ENCODE measurements around the gene ACADS.

Gene ACADS

GRCh38 chr12:120722784-120723183 is 2.8 kb upstream of the ACADS start:
- Histone ChIP-seq H3K36me3 (ENCODE audit: control insufficient read depth in 1 of 2, insufficient read depth in 2 of 2, low read length in 2 of 2) (peaks cover 28 to 47% of the 10 kb centered on the region in 2 experiments), H3K4ac (ENCODE audit: low read depth, low read length) (no peak overlapping the region), H3K14ac (ENCODE audit: low read length) (no peak overlapping the region), H2BK120ac (ENCODE audit: insufficient read depth, low read length, poor library complexity) (no peak overlapping the region), H3K23ac (ENCODE audit: low read length) (no peak overlapping the region), H4K8ac (ENCODE audit: low read depth, low read length) (no peak overlapping the region), H3K9ac (ENCODE audit: low read length) (no peak overlapping the region), H2BK5ac (ENCODE audit: low read depth, low read length, poor library complexity) (no peak overlapping the region), H3K27ac (ENCODE audit: low read depth, low read length) (no peak overlapping the region), H3K18ac (ENCODE audit: low read length) (no peak overlapping the region), H3K4me3 (ENCODE audit: low read depth, low read length) (no peak overlapping the region), H2AFZ (ENCODE audit: insufficient read depth, low read length, poor library complexity) (no peak overlapping the region), H3K9me3 (ENCODE audit: insufficient read depth, low read depth, low read length) (peaks cover 1% of the 10 kb centered on the region), H3K79me2 (ENCODE audit: control insufficient read depth, insufficient read depth, low read length, poor library complexity) (no peaks in the 10 kb centered on the region), H2AK5ac (ENCODE audit: low read length) (no peak overlapping the region), H4K91ac (ENCODE audit: low read depth, low read length) (no peak overlapping the region), H2BK12ac (ENCODE audit: low read length) (no peak overlapping the region), H4K12ac (ENCODE audit: low read depth, low read length) (no peak overlapping the region), H3K4me1 (ENCODE audit: control insufficient read depth in 1 of 2, insufficient read depth in 2 of 2, low read length in 2 of 2) (peaks cover 3 to 9% of the 10 kb centered on the region in 2 experiments), H3K79me1 (ENCODE audit: low read length) (peaks cover 4% of the 10 kb centered on the region), H3K27me3 (ENCODE audit: insufficient read depth, low read length) (no peaks in the 10 kb centered on the region), H3K4me2 (ENCODE audit: low read length) (no peak overlapping the region)
- no CpG with 5 or more reads among the region's 2 CpGs for WGBS (ENCODE audit: extremely low coverage, insufficient coverage, insufficient read length)
- no peak for DNase-seq

GRCh38 chr12:120724720-120725119 is 906 bp upstream of the ACADS start:
- peak overlapping the region; percentile 85 for H3K4me2 ChIP-seq (ENCODE audit: low read length)
- no peak overlapping the region for H3K23ac ChIP-seq (ENCODE audit: low read length)
- no peak for DNase-seq
- H3K14ac ChIP-seq (ENCODE audit: low read length): no peak overlapping the region
- no peak overlapping the region for H3K4me3 ChIP-seq (ENCODE audit: low read depth, low read length)
- H4K8ac ChIP-seq (ENCODE audit: low read depth, low read length): no peak overlapping the region
- H2BK12ac ChIP-seq (ENCODE audit: low read length): no peak overlapping the region
- H2BK120ac ChIP-seq (ENCODE audit: insufficient read depth, low read length, poor library complexity): no peak overlapping the region
- H3K36me3 ChIP-seq (ENCODE audit: control insufficient read depth in 1 of 2, insufficient read depth in 2 of 2, low read length in 2 of 2): peaks cover 21 to 33% of the 10 kb centered on the region in 2 experiments
- peaks cover 1% of the 10 kb centered on the region for H3K9me3 ChIP-seq (ENCODE audit: insufficient read depth, low read depth, low read length)
- H3K4ac ChIP-seq (ENCODE audit: low read depth, low read length): no peak overlapping the region
- H3K27me3 ChIP-seq (ENCODE audit: insufficient read depth, low read length): no peaks in the 10 kb centered on the region
- no peak overlapping the region for H3K9ac ChIP-seq (ENCODE audit: low read length)
- H2BK5ac ChIP-seq (ENCODE audit: low read depth, low read length, poor library complexity): no peak overlapping the region
- no peak overlapping the region for H3K18ac ChIP-seq (ENCODE audit: low read length)
- H3K79me2 ChIP-seq (ENCODE audit: control insufficient read depth, insufficient read depth, low read length, poor library complexity): no peaks in the 10 kb centered on the region
- no peak overlapping the region for H2AK5ac ChIP-seq (ENCODE audit: low read length)
- no peak overlapping the region for H4K12ac ChIP-seq (ENCODE audit: low read depth, low read length)
- no peak overlapping the region for H4K91ac ChIP-seq (ENCODE audit: low read depth, low read length)
- no CpG with 5 or more reads among the region's 5 CpGs for WGBS (ENCODE audit: extremely low coverage, insufficient coverage, insufficient read length)
- H3K27ac ChIP-seq (ENCODE audit: low read depth, low read length): no peak overlapping the region
- H3K79me1 ChIP-seq (ENCODE audit: low read length): peaks cover 4% of the 10 kb centered on the region
- H2AFZ ChIP-seq (ENCODE audit: insufficient read depth, low read length, poor library complexity): no peak overlapping the region
- H3K4me1 ChIP-seq (ENCODE audit: control insufficient read depth in 1 of 2, insufficient read depth in 2 of 2, low read length in 2 of 2): peaks cover 3 to 9% of the 10 kb centered on the region in 2 experiments

- H3K4me2 ChIP-seq (ENCODE audit: low read length): peak overlapping the region; percentile 85
- H4K8ac ChIP-seq (ENCODE audit: low read depth, low read length): no peak overlapping the region
- WGBS (ENCODE audit: extremely low coverage, insufficient coverage, insufficient read length): no CpG with 5 or more reads among the region's 14 CpGs
- H3K23ac ChIP-seq (ENCODE audit: low read length): no peak overlapping the region
- H3K9ac ChIP-seq (ENCODE audit: low read length): peak overlapping the region; percentile 1
- peaks cover 1% of the 10 kb centered on the region for H3K9me3 ChIP-seq (ENCODE audit: insufficient read depth, low read depth, low read length)
- no peak overlapping the region for H3K27ac ChIP-seq (ENCODE audit: low read depth, low read length)
- H3K27me3 ChIP-seq (ENCODE audit: insufficient read depth, low read length): no peaks in the 10 kb centered on the region
- H2BK120ac ChIP-seq (ENCODE audit: insufficient read depth, low read length, poor library complexity): no peak overlapping the region
- peaks cover 3 to 9% of the 10 kb centered on the region in 2 experiments for H3K4me1 ChIP-seq (ENCODE audit: control insufficient read depth in 1 of 2, insufficient read depth in 2 of 2, low read length in 2 of 2)
- H4K12ac ChIP-seq (ENCODE audit: low read depth, low read length): no peak overlapping the region
- H3K36me3 ChIP-seq (ENCODE audit: control insufficient read depth in 1 of 2, insufficient read depth in 2 of 2, low read length in 2 of 2): peaks cover 17 to 30% of the 10 kb centered on the region in 2 experiments
- no peak overlapping the region for H4K91ac ChIP-seq (ENCODE audit: low read depth, low read length)
- H3K18ac ChIP-seq (ENCODE audit: low read length): no peak overlapping the region
- no peak overlapping the region for H2BK12ac ChIP-seq (ENCODE audit: low read length)
- no peak for DNase-seq
- no peak overlapping the region for H3K4ac ChIP-seq (ENCODE audit: low read depth, low read length)
- H2AFZ ChIP-seq (ENCODE audit: insufficient read depth, low read length, poor library complexity): no peak overlapping the region
- H3K79me1 ChIP-seq (ENCODE audit: low read length): peaks cover 4% of the 10 kb centered on the region
- H2BK5ac ChIP-seq (ENCODE audit: low read depth, low read length, poor library complexity): no peak overlapping the region
- no peak overlapping the region for H3K14ac ChIP-seq (ENCODE audit: low read length)
- no peak overlapping the region for H2AK5ac ChIP-seq (ENCODE audit: low read length)
- peak overlapping the region; percentile 83 for H3K4me3 ChIP-seq (ENCODE audit: low read depth, low read length)
- H3K79me2 ChIP-seq (ENCODE audit: control insufficient read depth, insufficient read depth, low read length, poor library complexity): no peaks in the 10 kb centered on the region
These were observed 421 bp upstream of the ACADS start for GRCh38 chr12:120725151-120725658.

- Histone ChIP-seq H3K4ac (ENCODE audit: low read depth, low read length) (no peak overlapping the region), H3K27me3 (ENCODE audit: insufficient read depth, low read length) (no peaks in the 10 kb centered on the region), H4K8ac (ENCODE audit: low read depth, low read length) (no peak overlapping the region), H3K4me2 (ENCODE audit: low read length) (peak overlapping the region; percentile 85), H2BK5ac (ENCODE audit: low read depth, low read length, poor library complexity) (no peak overlapping the region), H3K14ac (ENCODE audit: low read length) (no peak overlapping the region), H4K91ac (ENCODE audit: low read depth, low read length) (no peak overlapping the region), H3K9me3 (ENCODE audit: insufficient read depth, low read depth, low read length) (peaks cover 1% of the 10 kb centered on the region), H3K9ac (ENCODE audit: low read length) (no peak overlapping the region), H3K18ac (ENCODE audit: low read length) (no peak overlapping the region), H3K79me1 (ENCODE audit: low read length) (peaks cover 4% of the 10 kb centered on the region), H3K4me3 (ENCODE audit: low read depth, low read length) (no peak overlapping the region), H4K12ac (ENCODE audit: low read depth, low read length) (no peak overlapping the region), H3K4me1 (ENCODE audit: control insufficient read depth in 1 of 2, insufficient read depth in 2 of 2, low read length in 2 of 2) (peaks cover 3 to 9% of the 10 kb centered on the region in 2 experiments), H2BK12ac (ENCODE audit: low read length) (no peak overlapping the region), H2AK5ac (ENCODE audit: low read length) (no peak overlapping the region), H3K79me2 (ENCODE audit: control insufficient read depth, insufficient read depth, low read length, poor library complexity) (no peaks in the 10 kb centered on the region), H2BK120ac (ENCODE audit: insufficient read depth, low read length, poor library complexity) (no peak overlapping the region), H3K27ac (ENCODE audit: low read depth, low read length) (no peak overlapping the region), H2AFZ (ENCODE audit: insufficient read depth, low read length, poor library complexity) (no peak overlapping the region), H3K36me3 (ENCODE audit: control insufficient read depth in 1 of 2, insufficient read depth in 2 of 2, low read length in 2 of 2) (peaks cover 9 to 22% of the 10 kb centered on the region in 2 experiments), H3K23ac (ENCODE audit: low read length) (no peak overlapping the region)
- no CpG with 5 or more reads among the region's 9 CpGs for WGBS (ENCODE audit: extremely low coverage, insufficient coverage, insufficient read length)
- no peak for DNase-seq
These were observed 826 bp downstream of the ACADS start for GRCh38 chr12:120726510-120726793.

All from trophoblast cell (in vitro differentiated cells and primary cell).